OCI-LY3 (cell line): Measurements from ENCODE around the gene PCBP3.

Experiments
- CTCF ChIP-seq: fragments of 200-600, 300-600 bp; sonication (generic); IDR thresholded peaks from 2 replicates; pipeline ENCODE4 v1.5.1; 2014; ENCODE audit warnings: antibody characterized with exemption, low read length, low read depth
- EZH2phosphoT487 ChIP-seq: fragments of 200-600 bp; shearing (Covaris generic); IDR thresholded peaks from 2 replicates; pipeline ENCODE4 v1.6.1; 2018; ENCODE audit warnings: antibody characterized with exemption, mixed run types, low read depth

DNA sequence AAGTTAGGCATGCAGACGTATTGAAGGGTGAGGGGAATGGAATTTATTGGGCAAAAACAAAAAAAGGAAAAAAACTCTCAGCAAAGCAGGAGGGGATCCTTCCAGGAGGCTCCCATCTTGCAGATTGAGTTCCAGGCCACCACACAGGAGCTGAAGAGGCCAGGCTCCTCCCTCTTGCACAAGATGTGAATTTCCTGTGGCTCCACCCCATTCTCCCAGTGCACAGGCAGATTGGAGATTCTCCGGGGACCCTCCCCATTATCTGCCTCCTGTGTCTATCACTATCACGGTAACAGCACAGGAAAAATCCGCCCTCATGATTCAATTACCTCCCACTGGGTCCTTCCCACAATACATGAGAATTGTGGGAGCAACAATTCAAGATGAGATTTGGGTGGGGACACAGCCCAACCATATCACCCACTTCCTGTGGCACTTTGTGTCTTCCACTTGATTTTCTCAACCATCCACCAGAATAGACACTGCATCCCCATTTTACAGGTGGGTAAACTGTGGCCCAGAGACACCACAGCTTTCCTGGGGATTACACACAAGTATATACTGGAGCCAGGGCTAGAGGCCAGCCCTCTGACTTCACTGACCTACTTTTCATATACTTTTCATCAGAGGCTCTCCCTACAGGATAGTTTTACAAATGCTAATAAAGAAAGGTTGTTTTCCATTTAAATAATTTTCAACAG lies 319.2 kb downstream of the PCBP3 start:
- no peak for TF ChIP-seq CTCF
- no peak for TF ChIP-seq EZH2phosphoT487
